HEK293 (cell line): ENCODE data around the gene FAM25A.
A peak's percentile ranks its signal among the peaks of the same experiment; 100 is the strongest.
"Not testable (repeated sequence)": the region's sequence is repeated elsewhere in the genome, so short reads cannot be mapped to it uniquely, and the experiment has no call there.

Experiments
- CTCF ChIA-PET: fragments of 350-600 bp; formaldehyde crosslinking; extraction: SDS; loops from one replicate; lab custom pipeline; 2021; ENCODE audit warnings: antibody characterized with exemption; lab: Yijun Ruan, JAX
- POLR2A ChIA-PET: fragments of 300-600 bp; formaldehyde crosslinking; extraction: SDS; loops from one replicate; lab custom pipeline; 2020; ENCODE audit warnings: antibody characterized with exemption, inconsistent platforms; lab: Yijun Ruan, JAX
- H3K27ac ChIP-seq: fragments of 200-500 bp; sonication (Bioruptor generic); 2 replicates; pipeline ENCODE4 v1.5.1; 2014; ENCODE audit warnings: low read depth, low read length, control low read depth, inconsistent platforms; ENCODE audit errors: extremely low read depth
- H3K36me3 ChIP-seq, 2 experiments: fragments of 200-500 bp in 1 of 2; sonication (Bioruptor generic) in 1 of 2; 1 replicate in 1 of 2; 2 replicates in 1 of 2; pipeline ENCODE4 v1.5.1; 2014 to 2017; ENCODE audit warnings: inconsistent platforms in 2 of 2, low read length in 2 of 2; ENCODE audit not compliant: control insufficient read depth in 2 of 2, insufficient read depth in 1 of 2
- H3K4me1 ChIP-seq: fragments of 200-500 bp; sonication (Bioruptor generic); 2 replicates; pipeline ENCODE4 v1.5.1; 2014; ENCODE audit warnings: mild to moderate bottlenecking, low read length, inconsistent platforms; ENCODE audit not compliant: control insufficient read depth, insufficient read depth
- H3K4me3 ChIP-seq: 2 replicates; pipeline ENCODE4 v1.5.1; 2011; ENCODE audit warnings: low read depth, mild to moderate bottlenecking, control low read depth, low read length, moderate library complexity
- H3K9me3 ChIP-seq: fragments of 200-500 bp; sonication (Bioruptor generic); 2 replicates; pipeline ENCODE4 v1.5.1; 2014; ENCODE audit warnings: low read depth, low read length, inconsistent platforms; ENCODE audit not compliant: control insufficient read depth, insufficient read depth
- EGR2 ChIP-seq: fragments of 450-650 bp; formaldehyde crosslinking; IDR thresholded peaks from 2 replicates; pipeline ENCODE4 v1.5.1; 2016; ENCODE audit warnings: low read depth, missing biosample characterization, missing genetic modification characterization
- KLF1 ChIP-seq: fragments of 450-650 bp; formaldehyde crosslinking; IDR thresholded peaks from 2 replicates; pipeline ENCODE4 v1.5.1; 2016; ENCODE audit warnings: missing biosample characterization, missing genetic modification characterization
- KLF8 ChIP-seq: fragments of 450-650 bp; formaldehyde crosslinking; IDR thresholded peaks from 2 replicates; pipeline ENCODE4 v1.5.1; 2016; ENCODE audit warnings: missing biosample characterization, missing genetic modification characterization
- MZF1 ChIP-seq: fragments of 450-650 bp; formaldehyde crosslinking; IDR thresholded peaks from 2 replicates; pipeline ENCODE4 v1.5.1; 2017; ENCODE audit warnings: missing biosample characterization, missing genetic modification characterization, borderline replicate concordance
- SCRT1 ChIP-seq: fragments of 450-650 bp; formaldehyde crosslinking; IDR thresholded peaks from 2 replicates; pipeline ENCODE4 v1.5.1; 2016; ENCODE audit warnings: missing biosample characterization, missing genetic modification characterization, borderline replicate concordance
- SCRT2 ChIP-seq: fragments of 450-650 bp; formaldehyde crosslinking; IDR thresholded peaks from 2 replicates; pipeline ENCODE4 v1.5.1; 2016; ENCODE audit warnings: missing biosample characterization, missing genetic modification characterization
- SP2 ChIP-seq: fragments of 450-650 bp; formaldehyde crosslinking; IDR thresholded peaks from 2 replicates; pipeline ENCODE4 v1.5.1; 2016; ENCODE audit warnings: missing biosample characterization, missing genetic modification characterization
- ZBTB17 ChIP-seq: fragments of 450-650 bp; formaldehyde crosslinking; IDR thresholded peaks from 2 replicates; pipeline ENCODE4 v1.5.1; 2016; ENCODE audit warnings: missing biosample characterization, missing genetic modification characterization
- ZNF335 ChIP-seq: fragments of 450-650 bp; formaldehyde crosslinking; conservative IDR thresholded peaks from 2 replicates; pipeline ENCODE4 v1.5.1; 2016; ENCODE audit warnings: missing biosample characterization, missing genetic modification characterization
- ZNF341 ChIP-seq: fragments of 450-650 bp; formaldehyde crosslinking; IDR thresholded peaks from 2 replicates; pipeline ENCODE4; 2016; ENCODE audit warnings: low read depth, missing biosample characterization, missing genetic modification characterization
- ZNF510 ChIP-seq: fragments of 450-650 bp; formaldehyde crosslinking; IDR thresholded peaks from 2 replicates; pipeline ENCODE4 v1.5.1; 2018; ENCODE audit warnings: mild to moderate bottlenecking, missing genetic modification characterization, missing biosample characterization; ENCODE audit not compliant: insufficient replicate concordance
- ZNF664 ChIP-seq: fragments of 450-650 bp; formaldehyde crosslinking; IDR thresholded peaks from 2 replicates; pipeline ENCODE4 v1.5.1; 2016; ENCODE audit warnings: missing biosample characterization, missing genetic modification characterization
- TF ChIP-seq, protein P1 (sequence below): fragments of 450-650 bp; formaldehyde crosslinking; IDR thresholded peaks from 2 replicates; pipeline ENCODE4 v1.5.1; 2016; ENCODE audit warnings: missing biosample characterization, missing genetic modification characterization
- TF ChIP-seq, protein P2 (sequence below): fragments of 450-650 bp; formaldehyde crosslinking; IDR thresholded peaks from 2 replicates; pipeline ENCODE4 v1.5.1; 2016; ENCODE audit warnings: missing biosample characterization, missing genetic modification characterization
- TF ChIP-seq, protein P3 (sequence below): fragments of 450-650 bp; IDR thresholded peaks from 2 replicates; pipeline ENCODE4 v1.5.1; 2018; ENCODE audit warnings: missing biosample characterization, missing genetic modification characterization
- TF ChIP-seq, protein P4 (sequence below): fragments of 450-650 bp; formaldehyde crosslinking; IDR thresholded peaks from 2 replicates; pipeline ENCODE4 v1.5.1; 2016; ENCODE audit warnings: missing biosample characterization, missing genetic modification characterization, low read depth
- TF ChIP-seq, protein P5 (sequence below): fragments of 450-650 bp; formaldehyde crosslinking; conservative IDR thresholded peaks from 2 replicates; pipeline ENCODE4 v1.5.1; 2016; ENCODE audit warnings: low read depth, missing biosample characterization, missing genetic modification characterization

Gene FAM25A

DNA sequence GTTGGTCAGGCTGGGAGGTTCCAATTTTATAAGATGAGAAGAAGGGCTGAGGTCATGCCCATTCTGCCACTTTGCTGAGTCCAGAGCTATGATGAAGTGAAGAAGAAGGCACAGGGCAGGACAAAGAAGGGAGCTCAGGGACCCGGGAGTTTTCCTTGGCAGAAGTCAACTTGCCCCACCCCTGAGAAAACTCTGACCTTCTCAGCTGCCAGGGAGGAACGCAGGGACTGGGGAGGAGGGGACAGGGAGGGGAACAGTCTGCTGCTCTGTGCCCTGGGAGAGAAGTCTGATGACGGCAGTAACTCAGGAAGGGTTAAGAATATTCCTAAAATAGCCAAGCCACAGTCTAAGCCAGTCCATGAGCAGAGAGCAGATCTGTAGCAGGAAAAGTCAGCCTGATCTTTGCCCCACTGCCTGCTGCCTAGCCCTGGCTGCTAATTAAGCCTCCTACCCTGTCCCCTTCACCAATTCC, 40.1 kb upstream of the FAM25A start:
- TF ChIP-seq SP2 (tag by site-specific recombination) (no peak), ZNF341 (tag by site-specific recombination) (peak; percentile 55), KLF1 (tag by site-specific recombination) (peak; percentile 57; the same call in 1 of the 2 replicates), EGR2 (tag by site-specific recombination) (no peak), ZNF510 (tag by site-specific recombination) (no peak)
- TF ChIP-seq, protein P1, sequence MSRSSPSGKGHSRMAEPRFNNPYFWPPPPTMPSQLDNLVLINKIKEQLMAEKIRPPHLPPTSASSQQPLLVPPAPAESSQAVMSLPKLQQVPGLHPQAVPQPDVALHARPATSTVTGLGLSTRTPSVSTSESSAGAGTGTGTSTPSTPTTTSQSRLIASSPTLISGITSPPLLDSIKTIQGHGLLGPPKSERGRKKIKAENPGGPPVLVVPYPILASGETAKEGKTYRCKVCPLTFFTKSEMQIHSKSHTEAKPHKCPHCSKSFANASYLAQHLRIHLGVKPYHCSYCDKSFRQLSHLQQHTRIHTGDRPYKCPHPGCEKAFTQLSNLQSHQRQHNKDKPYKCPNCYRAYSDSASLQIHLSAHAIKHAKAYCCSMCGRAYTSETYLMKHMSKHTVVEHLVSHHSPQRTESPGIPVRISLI (tag by site-specific recombination) = no peak
- TF ChIP-seq, protein P2, sequence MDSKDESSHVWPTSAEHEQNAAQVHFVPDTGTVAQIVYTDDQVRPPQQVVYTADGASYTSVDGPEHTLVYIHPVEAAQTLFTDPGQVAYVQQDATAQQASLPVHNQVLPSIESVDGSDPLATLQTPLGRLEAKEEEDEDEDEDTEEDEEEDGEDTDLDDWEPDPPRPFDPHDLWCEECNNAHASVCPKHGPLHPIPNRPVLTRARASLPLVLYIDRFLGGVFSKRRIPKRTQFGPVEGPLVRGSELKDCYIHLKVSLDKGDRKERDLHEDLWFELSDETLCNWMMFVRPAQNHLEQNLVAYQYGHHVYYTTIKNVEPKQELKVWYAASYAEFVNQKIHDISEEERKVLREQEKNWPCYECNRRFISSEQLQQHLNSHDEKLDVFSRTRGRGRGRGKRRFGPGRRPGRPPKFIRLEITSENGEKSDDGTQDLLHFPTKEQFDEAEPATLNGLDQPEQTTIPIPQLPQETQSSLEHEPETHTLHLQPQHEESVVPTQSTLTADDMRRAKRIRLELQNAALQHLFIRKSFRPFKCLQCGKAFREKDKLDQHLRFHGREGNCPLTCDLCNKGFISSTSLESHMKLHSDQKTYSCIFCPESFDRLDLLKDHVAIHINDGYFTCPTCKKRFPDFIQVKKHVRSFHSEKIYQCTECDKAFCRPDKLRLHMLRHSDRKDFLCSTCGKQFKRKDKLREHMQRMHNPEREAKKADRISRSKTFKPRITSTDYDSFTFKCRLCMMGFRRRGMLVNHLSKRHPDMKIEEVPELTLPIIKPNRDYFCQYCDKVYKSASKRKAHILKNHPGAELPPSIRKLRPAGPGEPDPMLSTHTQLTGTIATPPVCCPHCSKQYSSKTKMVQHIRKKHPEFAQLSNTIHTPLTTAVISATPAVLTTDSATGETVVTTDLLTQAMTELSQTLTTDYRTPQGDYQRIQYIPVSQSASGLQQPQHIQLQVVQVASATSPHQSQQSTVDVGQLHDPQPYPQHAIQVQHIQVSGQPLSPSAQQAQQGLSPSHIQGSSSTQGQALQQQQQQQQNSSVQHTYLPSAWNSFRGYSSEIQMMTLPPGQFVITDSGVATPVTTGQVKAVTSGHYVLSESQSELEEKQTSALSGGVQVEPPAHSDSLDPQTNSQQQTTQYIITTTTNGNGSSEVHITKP (tag by site-specific recombination) = peak; percentile 94
- TF ChIP-seq, protein P3, sequence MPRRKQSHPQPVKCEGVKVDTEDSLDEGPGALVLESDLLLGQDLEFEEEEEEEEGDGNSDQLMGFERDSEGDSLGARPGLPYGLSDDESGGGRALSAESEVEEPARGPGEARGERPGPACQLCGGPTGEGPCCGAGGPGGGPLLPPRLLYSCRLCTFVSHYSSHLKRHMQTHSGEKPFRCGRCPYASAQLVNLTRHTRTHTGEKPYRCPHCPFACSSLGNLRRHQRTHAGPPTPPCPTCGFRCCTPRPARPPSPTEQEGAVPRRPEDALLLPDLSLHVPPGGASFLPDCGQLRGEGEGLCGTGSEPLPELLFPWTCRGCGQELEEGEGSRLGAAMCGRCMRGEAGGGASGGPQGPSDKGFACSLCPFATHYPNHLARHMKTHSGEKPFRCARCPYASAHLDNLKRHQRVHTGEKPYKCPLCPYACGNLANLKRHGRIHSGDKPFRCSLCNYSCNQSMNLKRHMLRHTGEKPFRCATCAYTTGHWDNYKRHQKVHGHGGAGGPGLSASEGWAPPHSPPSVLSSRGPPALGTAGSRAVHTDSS = no peak
- TF ChIP-seq, all 188 proteins: peak for 3
- POLR2A ChIA-PET = no interaction called here
- Histone ChIP-seq H3K4me3 (no peak overlapping the region), H3K9me3 (no peaks in the 10 kb centered on the region), H3K4me1 (no peaks in the 10 kb centered on the region), H3K36me3 (no peaks in the 10 kb centered on the region), H3K27ac (no peak overlapping the region)
- CTCF ChIA-PET = interaction anchor here (0.6 to 0.9 kb wide), 2 partner anchors 87 kb away, joined by 4 read pairs; no protein-coding TSS in a partner anchor

DNA sequence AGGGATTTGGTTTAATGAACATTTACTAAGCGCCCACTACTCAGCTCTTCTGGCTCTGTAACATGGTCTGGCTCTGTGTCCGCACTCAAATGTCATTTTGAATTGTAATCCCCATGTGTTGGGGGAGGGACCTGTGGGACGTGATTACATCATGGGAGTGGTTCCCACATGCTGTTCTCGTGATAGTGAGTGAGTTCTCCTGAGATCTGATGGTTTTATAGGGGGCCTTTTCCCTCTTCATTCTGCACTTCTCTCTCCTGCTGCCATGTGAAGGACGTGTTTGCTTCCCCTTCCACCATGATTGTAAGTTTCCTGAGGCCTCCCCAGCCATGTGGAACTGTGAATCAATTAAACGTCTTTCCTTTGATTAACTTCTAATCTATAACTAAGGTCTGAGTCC, 39.1 kb upstream of the FAM25A start:
- H3K9me3 ChIP-seq, CTCF ChIA-PET, H3K27ac ChIP-seq, POLR2A ChIA-PET, H3K4me3 ChIP-seq, H3K4me1 ChIP-seq, H3K36me3 ChIP-seq: not testable (repeated sequence)
- TF ChIP-seq ZNF335 (tag by site-specific recombination) (0 out of 2 replicates have a peak, but pooled peaks have one; percentile 29), ZNF664 (tag by site-specific recombination) (peak; percentile 39; the same call in 1 of the 2 replicates), SCRT1 (tag by site-specific recombination) (peak; percentile 67), KLF8 (tag by site-specific recombination) (peak; percentile 67), MZF1 (tag by site-specific recombination) (peak; percentile 88), SCRT2 (tag by site-specific recombination) (peak; percentile 91), ZBTB17 (tag by site-specific recombination) (peak; percentile 47; the same call in 1 of the 2 replicates)
- TF ChIP-seq, protein P4, sequence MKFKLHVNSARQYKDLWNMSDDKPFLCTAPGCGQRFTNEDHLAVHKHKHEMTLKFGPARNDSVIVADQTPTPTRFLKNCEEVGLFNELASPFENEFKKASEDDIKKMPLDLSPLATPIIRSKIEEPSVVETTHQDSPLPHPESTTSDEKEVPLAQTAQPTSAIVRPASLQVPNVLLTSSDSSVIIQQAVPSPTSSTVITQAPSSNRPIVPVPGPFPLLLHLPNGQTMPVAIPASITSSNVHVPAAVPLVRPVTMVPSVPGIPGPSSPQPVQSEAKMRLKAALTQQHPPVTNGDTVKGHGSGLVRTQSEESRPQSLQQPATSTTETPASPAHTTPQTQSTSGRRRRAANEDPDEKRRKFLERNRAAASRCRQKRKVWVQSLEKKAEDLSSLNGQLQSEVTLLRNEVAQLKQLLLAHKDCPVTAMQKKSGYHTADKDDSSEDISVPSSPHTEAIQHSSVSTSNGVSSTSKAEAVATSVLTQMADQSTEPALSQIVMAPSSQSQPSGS = peak; percentile 77
- TF ChIP-seq, protein P5, sequence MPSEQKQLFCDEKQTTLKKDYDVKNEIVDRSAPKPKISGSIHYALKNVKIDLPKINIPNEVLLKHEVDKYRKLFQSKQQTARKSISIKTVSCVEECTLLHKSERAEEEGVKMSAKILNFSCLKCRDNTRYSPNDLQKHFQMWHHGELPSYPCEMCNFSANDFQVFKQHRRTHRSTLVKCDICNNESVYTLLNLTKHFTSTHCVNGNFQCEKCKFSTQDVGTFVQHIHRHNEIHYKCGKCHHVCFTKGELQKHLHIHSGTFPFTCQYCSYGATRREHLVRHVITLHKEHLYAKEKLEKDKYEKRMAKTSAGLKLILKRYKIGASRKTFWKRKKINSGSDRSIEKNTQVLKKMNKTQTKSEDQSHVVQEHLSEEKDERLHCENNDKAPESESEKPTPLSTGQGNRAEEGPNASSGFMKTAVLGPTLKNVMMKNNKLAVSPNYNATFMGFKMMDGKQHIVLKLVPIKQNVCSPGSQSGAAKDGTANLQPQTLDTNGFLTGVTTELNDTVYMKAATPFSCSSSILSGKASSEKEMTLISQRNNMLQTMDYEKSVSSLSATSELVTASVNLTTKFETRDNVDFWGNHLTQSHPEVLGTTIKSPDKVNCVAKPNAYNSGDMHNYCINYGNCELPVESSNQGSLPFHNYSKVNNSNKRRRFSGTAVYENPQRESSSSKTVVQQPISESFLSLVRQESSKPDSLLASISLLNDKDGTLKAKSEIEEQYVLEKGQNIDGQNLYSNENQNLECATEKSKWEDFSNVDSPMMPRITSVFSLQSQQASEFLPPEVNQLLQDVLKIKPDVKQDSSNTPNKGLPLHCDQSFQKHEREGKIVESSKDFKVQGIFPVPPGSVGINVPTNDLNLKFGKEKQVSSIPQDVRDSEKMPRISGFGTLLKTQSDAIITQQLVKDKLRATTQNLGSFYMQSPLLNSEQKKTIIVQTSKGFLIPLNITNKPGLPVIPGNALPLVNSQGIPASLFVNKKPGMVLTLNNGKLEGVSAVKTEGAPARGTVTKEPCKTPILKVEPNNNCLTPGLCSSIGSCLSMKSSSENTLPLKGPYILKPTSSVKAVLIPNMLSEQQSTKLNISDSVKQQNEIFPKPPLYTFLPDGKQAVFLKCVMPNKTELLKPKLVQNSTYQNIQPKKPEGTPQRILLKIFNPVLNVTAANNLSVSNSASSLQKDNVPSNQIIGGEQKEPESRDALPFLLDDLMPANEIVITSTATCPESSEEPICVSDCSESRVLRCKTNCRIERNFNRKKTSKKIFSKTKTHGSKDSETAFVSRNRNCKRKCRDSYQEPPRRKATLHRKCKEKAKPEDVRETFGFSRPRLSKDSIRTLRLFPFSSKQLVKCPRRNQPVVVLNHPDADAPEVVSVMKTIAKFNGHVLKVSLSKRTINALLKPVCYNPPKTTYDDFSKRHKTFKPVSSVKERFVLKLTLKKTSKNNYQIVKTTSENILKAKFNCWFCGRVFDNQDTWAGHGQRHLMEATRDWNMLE = peak; percentile 30; the same call in 1 of the 2 replicates
